OCI-M1 (cell line): ENCODE data around the gene AKR1C1.
"Not testable (repeated sequence)": the region's sequence is repeated elsewhere in the genome, so short reads cannot be mapped to it uniquely, and the experiment has no call there.

Source experiments
- DNase-seq: peaks from one replicate; lab custom pipeline; 2025; lab: John Stamatoyannopoulos, UW

Gene AKR1C1

GRCh38 chr10:4947635-4948596 is 15.3 kb upstream of the AKR1C1 start:
- DNase-seq: no peak

- not testable (repeated sequence) for DNase-seq
Measured at GRCh38 chr10:4951512-4952162, 11.6 kb upstream of the AKR1C1 start.

GRCh38 chr10:4953405-4953804 is 9.8 kb upstream of the AKR1C1 start:
- peak; percentile 22 for DNase-seq

- DNase-seq: not testable (repeated sequence)
Measured at GRCh38 chr10:4956088-4956487, 7.1 kb upstream of the AKR1C1 start.

- not testable (repeated sequence) for DNase-seq
Measured at GRCh38 chr10:4956955-4957645, 6.1 kb upstream of the AKR1C1 start.

GRCh38 chr10:4961558-4961957 is 1.7 kb upstream of the AKR1C1 start:
- not testable (repeated sequence) for DNase-seq

- DNase-seq: not testable (repeated sequence)
Measured at GRCh38 chr10:4962308-4962707, 907 bp upstream of the AKR1C1 start.

GRCh38 chr10:4963815-4964154 is 570 bp downstream of the AKR1C1 start:
- DNase-seq: not testable (repeated sequence)

GRCh38 chr10:4965763-4966162 is 2.5 kb downstream of the AKR1C1 start:
- not testable (repeated sequence) for DNase-seq

GRCh38 chr10:4967189-4967588 is 4.0 kb downstream of the AKR1C1 start:
- DNase-seq: not testable (repeated sequence)

- DNase-seq: not testable (repeated sequence)
Measured at GRCh38 chr10:4969289-4969688, 6.1 kb downstream of the AKR1C1 start.

- not testable (repeated sequence) for DNase-seq
Measured at GRCh38 chr10:4970362-4970761, 7.1 kb downstream of the AKR1C1 start.

GRCh38 chr10:4972369-4973142 is 9.3 kb downstream of the AKR1C1 start:
- DNase-seq: not testable (repeated sequence)

- DNase-seq: not testable (repeated sequence)
Measured at GRCh38 chr10:4973294-4973693, 10.1 kb downstream of the AKR1C1 start.

- not testable (repeated sequence) for DNase-seq
Measured at GRCh38 chr10:4974400-4974799, 11.2 kb downstream of the AKR1C1 start.

- no peak for DNase-seq
Measured at GRCh38 chr10:4977025-4977424, 13.8 kb downstream of the AKR1C1 start.

- no peak for DNase-seq
Measured at GRCh38 chr10:4978870-4979269, 15.7 kb downstream of the AKR1C1 start.

GRCh38 chr10:4980793-4981192 is 17.6 kb downstream of the AKR1C1 start:
- DNase-seq: peak; percentile 25

- peak; percentile 93 for DNase-seq
Measured at GRCh38 chr10:4981722-4982471, 18.7 kb downstream of the AKR1C1 start.

- no peak for DNase-seq
Measured at GRCh38 chr10:4982764-4983226, 19.6 kb downstream of the AKR1C1 start.
